DOHH2 (cell line): ENCODE results near the gene MTMR2.

Source experiments
- CTCF ChIP-seq: fragments of 200-600 bp; sonication (generic); IDR thresholded peaks from one replicate; pipeline ENCODE4 v1.5.1; 2014; ENCODE audit warnings: antibody characterized with exemption, mild to moderate bottlenecking, low read depth, low read length; ENCODE audit not compliant: poor library complexity, severe bottlenecking
- EZH2phosphoT487 ChIP-seq: fragments of 200-600 bp; sonication (generic); IDR thresholded peaks from 2 replicates; pipeline ENCODE4 v1.6.1; 2017; ENCODE audit warnings: borderline replicate concordance, mild to moderate bottlenecking, antibody characterized with exemption, low read length, moderate library complexity, mixed read lengths

- TF ChIP-seq EZH2phosphoT487: no peak
- no peak for TF ChIP-seq CTCF
These were observed 73.8 kb downstream of the MTMR2 start for GRCh38 chr11:95850137-95850536.
